GM18868 (cell line): ENCODE measurements around the gene ICE2.

Experiments used
- ATAC-seq: cut with Tn5 transposase; IDR thresholded peaks from one replicate; pipeline ENCODE4 v1.9.1; 2021; ENCODE audit warnings: mild to moderate bottlenecking, moderate library complexity; ENCODE audit not compliant: unreplicated experiment

ICE2 gene

GRCh38 chr15:60373327-60373726 is 105.6 kb downstream of the ICE2 start:
- ATAC-seq: no peak

- ATAC-seq: no peak
Measured at GRCh38 chr15:60372756-60373155, 106.2 kb downstream of the ICE2 start.

DNA sequence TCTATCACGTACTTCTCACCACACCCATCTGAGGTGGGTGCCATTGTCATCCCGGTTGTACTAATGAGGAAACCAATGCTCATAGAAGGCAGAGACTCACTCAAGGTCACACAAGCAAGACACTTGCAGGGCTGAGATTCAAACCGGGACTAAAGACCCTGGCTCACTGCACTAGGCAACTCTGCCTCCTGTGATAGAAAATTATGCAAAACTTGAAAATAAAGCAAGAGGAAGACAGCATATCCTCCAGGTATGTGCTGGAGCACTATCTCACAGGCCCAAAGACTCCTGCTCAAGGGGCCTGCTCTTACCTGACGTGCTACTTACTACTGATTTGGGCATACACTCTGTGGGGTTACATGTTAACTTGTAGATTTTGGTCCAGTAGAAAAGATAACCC is 106.7 kb downstream of the ICE2 start:
- no peak for ATAC-seq

DNA sequence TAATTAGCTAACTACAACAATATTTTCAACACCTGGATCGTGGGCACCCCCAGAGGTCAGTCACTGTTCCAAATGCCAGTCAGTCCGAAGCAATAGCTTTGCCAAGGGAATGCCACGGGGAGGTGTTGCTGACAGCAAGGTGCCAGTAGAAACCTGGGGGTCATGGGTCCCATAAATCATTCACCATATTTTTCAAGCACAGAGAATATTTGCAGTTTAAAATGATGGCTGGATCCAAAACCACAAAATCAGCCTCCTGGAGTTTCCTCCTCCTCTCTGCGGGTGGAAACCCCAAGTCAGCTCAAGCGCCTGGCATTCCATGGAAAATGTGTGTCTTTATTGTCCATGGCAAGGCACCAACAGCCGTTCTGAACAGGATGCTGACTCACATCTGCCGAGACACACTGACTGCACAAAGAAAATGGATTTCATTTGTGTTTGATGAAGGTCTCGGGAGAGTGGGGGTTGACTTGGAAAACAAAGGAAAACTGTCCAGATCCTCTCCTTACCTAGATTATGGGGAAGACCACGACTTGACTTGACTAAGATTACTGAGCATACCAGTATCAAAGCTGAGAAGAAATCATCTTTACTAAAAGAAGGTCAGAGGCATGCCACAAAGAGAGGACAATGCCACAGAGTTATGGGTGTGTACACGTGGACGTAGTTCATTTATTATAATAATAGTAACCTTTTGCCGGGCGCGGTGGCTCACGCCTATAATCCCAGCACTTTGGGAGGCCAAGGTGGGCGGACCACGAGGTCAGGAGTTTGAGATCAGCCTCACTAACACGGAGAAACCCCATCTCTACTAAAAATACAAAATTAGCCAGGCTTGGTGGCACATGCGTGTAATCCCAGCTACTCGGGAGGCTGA is 107.5 kb downstream of the ICE2 start:
- no peak for ATAC-seq

- ATAC-seq: no peak
Measured at GRCh38 chr15:60370869-60371136, 108.1 kb downstream of the ICE2 start.

GRCh38 chr15:60370105-60370868 is 108.7 kb downstream of the ICE2 start:
- no peak for ATAC-seq

GRCh38 chr15:60369696-60370095 is 109.2 kb downstream of the ICE2 start:
- ATAC-seq: no peak
